ENCODE results near the gene ADAMTS8. TPM values are rescaled to one million over a fixed set of nuclear protein-coding genes. Genes with fewer than 3 reads are reported as not detected.

The ADAMTS8 gene
- total RNA-seq, 2 donors from 2014 or later, result not detected

GRCh38 chr11:130397780-130398179 is 30.6 kb downstream of the ADAMTS8 start:
- Mint-ChIP-seq H3K27ac (no peak overlapping the region), H3K4me1 (ENCODE audit: low read depth in 2 of 2) (peaks cover 17 to 19% of the 10 kb centered on the region in 2 donors), H3K9me3 (no peaks in the 10 kb centered on the region), H3K4me3 (no peak overlapping the region), H3K27me3 (peaks cover 29% of the 10 kb centered on the region in 2 donors), H3K36me3 (no peaks in the 10 kb centered on the region)
- ATAC-seq (no peak), DNase-seq (ENCODE audit: low spot score) (no peak)

GRCh38 chr11:130396965-130397364 is 31.4 kb downstream of the ADAMTS8 start:
- no peak for ATAC-seq
- DNase-seq (ENCODE audit: low spot score), result no peak
- H3K4me1 Mint-ChIP-seq (ENCODE audit: low read depth in 2 of 2), result peaks cover 22 to 27% of the 10 kb centered on the region in 2 donors
- peaks cover 29% of the 10 kb centered on the region in 2 donors for H3K27me3 Mint-ChIP-seq
- H3K9me3 Mint-ChIP-seq, result no peaks in the 10 kb centered on the region
- H3K4me3 Mint-ChIP-seq, result no peak overlapping the region
- no peaks in the 10 kb centered on the region for H3K36me3 Mint-ChIP-seq
- no peak overlapping the region for H3K27ac Mint-ChIP-seq

- no peaks in the 10 kb centered on the region for H3K36me3 Mint-ChIP-seq
- H3K4me1 Mint-ChIP-seq (ENCODE audit: low read depth in 2 of 2), result peaks cover 16 to 28% of the 10 kb centered on the region in 2 donors
- ATAC-seq, result no peak
Measured at GRCh38 chr11:130394615-130395014, 33.8 kb downstream of the ADAMTS8 start.

DNA sequence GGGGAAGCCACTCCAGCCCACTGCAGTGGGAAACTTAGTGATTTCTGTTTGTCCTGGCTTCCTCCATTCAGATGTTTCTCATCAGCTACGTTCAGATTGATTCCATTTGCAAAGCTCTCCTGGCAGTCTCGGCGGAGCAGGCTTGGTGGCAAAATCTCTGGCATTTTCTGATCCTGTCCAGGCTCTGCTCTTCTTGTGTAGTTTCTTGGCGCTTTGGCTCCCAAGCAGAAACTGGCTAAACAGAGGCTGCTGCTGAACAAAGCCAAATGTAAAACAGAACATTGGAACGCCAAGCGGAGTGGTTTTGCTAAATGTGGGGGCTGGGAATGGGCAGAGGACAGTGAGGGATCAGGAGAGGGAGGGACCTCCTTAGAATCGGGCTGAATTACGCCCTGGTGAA is 36.7 kb downstream of the ADAMTS8 start:
- ATAC-seq (no peak), DNase-seq (ENCODE audit: low spot score) (no peak)
- no peaks in the 10 kb centered on the region for H3K36me3 Mint-ChIP-seq
- peaks cover 0 to 3% of the 10 kb centered on the region in 2 donors for H3K27me3 Mint-ChIP-seq
- peaks cover 33 to 43% of the 10 kb centered on the region in 2 donors for H3K4me1 Mint-ChIP-seq (ENCODE audit: low read depth in 2 of 2)
- H3K9me3 Mint-ChIP-seq, result no peaks in the 10 kb centered on the region
- H3K27ac Mint-ChIP-seq, result no peak overlapping the region
- H3K4me3 Mint-ChIP-seq, result no peak overlapping the region

More at GRCh38 chr11:130394615-130395014, 33.8 kb downstream of the ADAMTS8 start:
- no peak overlapping the region for H3K27ac Mint-ChIP-seq
- H3K9me3 Mint-ChIP-seq, result no peaks in the 10 kb centered on the region
- no peak for DNase-seq (ENCODE audit: low spot score)
- H3K4me3 Mint-ChIP-seq, result no peak overlapping the region
- H3K27me3 Mint-ChIP-seq, result peaks cover 16 to 18% of the 10 kb centered on the region in 2 donors

DNA sequence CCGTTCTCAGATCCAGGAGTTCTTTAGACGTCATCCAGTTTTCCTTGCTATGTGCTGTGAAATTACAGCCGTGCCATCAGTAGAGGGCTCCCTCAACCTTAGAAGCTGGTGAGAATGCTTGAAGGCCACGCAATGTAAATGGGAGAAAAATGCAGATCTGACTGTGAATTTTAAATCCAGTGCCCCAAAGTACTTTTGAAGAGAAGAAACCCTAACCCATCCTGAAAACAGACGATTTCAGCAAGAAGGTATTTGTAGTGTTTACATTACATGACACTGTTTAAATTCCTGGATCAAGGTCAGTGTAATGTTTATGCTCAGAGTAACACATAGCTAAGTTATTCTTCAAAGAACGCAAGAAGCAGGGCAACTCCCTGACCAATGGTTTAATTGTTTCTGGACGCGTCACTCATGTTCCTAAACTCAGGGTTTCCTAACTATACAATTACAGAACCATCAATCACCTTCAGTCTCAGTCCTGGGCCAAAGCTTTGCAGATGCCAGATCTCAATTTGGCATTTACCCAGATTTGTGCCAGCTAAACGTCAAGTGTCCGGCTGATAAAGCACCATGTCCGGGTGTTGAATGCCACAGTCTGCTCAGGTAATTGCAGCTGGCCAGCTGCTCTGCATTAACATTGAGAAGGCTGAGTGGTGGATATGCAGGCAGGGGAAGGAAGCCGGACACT is 38.2 kb downstream of the ADAMTS8 start:
- ATAC-seq, result no peak
- Mint-ChIP-seq H3K9me3 (no peaks in the 10 kb centered on the region), H3K27ac (peak overlapping the region in 1 of 2 donors; percentile 50)

DNA sequence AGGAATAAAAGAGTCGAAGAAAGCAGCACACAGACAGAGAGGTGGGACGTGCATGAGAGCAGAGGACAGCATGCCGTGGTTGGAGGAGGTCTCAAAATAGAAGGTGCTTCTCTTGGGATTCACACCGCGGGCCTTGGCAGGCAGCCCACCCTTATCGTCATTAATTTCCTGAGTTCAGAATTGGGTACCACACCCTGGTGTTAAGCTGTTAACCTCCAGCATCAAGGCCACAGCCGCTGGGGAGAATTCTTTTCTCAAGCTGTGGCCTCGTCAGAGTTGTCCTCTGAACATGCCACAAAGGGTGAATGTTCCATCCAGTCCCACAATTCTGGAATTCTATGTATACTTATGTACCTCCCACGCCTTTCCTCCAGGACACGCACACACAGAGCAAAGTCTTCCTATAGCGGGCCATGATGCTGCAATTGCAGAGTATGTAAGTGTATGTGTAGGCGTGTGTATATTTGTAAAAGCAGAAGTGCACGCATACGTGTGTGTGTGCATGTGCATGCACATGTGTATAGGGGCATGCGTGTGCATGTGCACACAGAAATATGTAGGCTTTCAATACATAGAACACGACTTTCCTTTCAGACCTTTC is 39.0 kb downstream of the ADAMTS8 start:
- DNase-seq (ENCODE audit: low spot score) (no peak), ATAC-seq (peak; percentile 38 to 48)
- no peaks in the 10 kb centered on the region for H3K36me3 Mint-ChIP-seq
- H3K27ac Mint-ChIP-seq, result peak overlapping the region; percentile 38 to 50
- H3K4me1 Mint-ChIP-seq (ENCODE audit: low read depth in 2 of 2), result peaks cover 33 to 43% of the 10 kb centered on the region in 2 donors
- H3K9me3 Mint-ChIP-seq, result no peaks in the 10 kb centered on the region
- peak overlapping the region; percentile 71 for H3K4me3 Mint-ChIP-seq
- H3K27me3 Mint-ChIP-seq, result no peaks in the 10 kb centered on the region

More for the DNA sequence above, 38.2 kb downstream of the ADAMTS8 start:
- Mint-ChIP-seq H3K4me1 (ENCODE audit: low read depth in 2 of 2) (peaks cover 33 to 43% of the 10 kb centered on the region in 2 donors), H3K36me3 (no peaks in the 10 kb centered on the region), H3K27me3 (no peaks in the 10 kb centered on the region), H3K4me3 (peak overlapping the region; percentile 71)
- DNase-seq (ENCODE audit: low spot score), result no peak

DNA sequence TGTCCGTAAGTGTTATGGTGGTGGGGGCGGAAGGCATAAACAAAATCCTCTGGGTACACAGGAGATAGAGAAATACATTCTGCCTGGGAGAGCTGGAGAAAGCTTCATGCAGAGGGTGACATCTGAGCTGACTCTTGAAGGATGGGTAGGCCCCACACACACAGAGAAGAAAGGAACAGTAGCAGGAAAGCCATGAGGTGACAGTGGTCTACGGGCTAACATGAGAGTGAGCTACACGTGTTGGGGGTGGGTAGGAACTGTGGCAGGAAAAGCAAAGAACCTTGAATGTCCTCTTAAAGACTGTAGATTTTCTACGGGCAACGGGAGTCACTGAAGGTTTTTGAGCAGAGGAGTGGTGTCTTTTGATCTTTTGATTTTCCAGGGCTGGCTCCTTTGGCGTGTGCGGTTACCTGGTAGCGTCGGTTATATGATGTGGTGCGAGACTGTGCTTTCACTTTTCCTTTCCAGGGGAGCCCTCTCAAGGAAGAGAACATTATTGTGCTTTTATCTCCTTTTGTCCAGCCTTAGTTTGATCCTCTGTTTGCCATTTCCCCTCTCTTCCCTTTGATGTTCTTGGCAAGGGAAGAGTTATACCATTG is 39.7 kb downstream of the ADAMTS8 start:
- H3K4me1 Mint-ChIP-seq (ENCODE audit: low read depth in 2 of 2), result peaks cover 35 to 48% of the 10 kb centered on the region in 2 donors
- H3K4me3 Mint-ChIP-seq, result peak overlapping the region; percentile 71
- no peaks in the 10 kb centered on the region for H3K27me3 Mint-ChIP-seq
- H3K9me3 Mint-ChIP-seq, result no peaks in the 10 kb centered on the region
- peak overlapping the region; percentile 38 to 50 for H3K27ac Mint-ChIP-seq
- DNase-seq (ENCODE audit: low spot score), result no peak
- no peaks in the 10 kb centered on the region for H3K36me3 Mint-ChIP-seq
- peak; percentile 73 to 80 for ATAC-seq

GRCh38 chr11:130386056-130386455 is 42.4 kb downstream of the ADAMTS8 start:
- no peak overlapping the region for H3K27ac Mint-ChIP-seq
- no peaks in the 10 kb centered on the region for H3K36me3 Mint-ChIP-seq
- no peak overlapping the region for H3K4me3 Mint-ChIP-seq
- H3K4me1 Mint-ChIP-seq (ENCODE audit: low read depth in 2 of 2), result peaks cover 32 to 38% of the 10 kb centered on the region in 2 donors
- DNase-seq (ENCODE audit: low spot score) (no peak), ATAC-seq (no peak)
- no peaks in the 10 kb centered on the region for H3K27me3 Mint-ChIP-seq
- no peaks in the 10 kb centered on the region for H3K9me3 Mint-ChIP-seq

DNA sequence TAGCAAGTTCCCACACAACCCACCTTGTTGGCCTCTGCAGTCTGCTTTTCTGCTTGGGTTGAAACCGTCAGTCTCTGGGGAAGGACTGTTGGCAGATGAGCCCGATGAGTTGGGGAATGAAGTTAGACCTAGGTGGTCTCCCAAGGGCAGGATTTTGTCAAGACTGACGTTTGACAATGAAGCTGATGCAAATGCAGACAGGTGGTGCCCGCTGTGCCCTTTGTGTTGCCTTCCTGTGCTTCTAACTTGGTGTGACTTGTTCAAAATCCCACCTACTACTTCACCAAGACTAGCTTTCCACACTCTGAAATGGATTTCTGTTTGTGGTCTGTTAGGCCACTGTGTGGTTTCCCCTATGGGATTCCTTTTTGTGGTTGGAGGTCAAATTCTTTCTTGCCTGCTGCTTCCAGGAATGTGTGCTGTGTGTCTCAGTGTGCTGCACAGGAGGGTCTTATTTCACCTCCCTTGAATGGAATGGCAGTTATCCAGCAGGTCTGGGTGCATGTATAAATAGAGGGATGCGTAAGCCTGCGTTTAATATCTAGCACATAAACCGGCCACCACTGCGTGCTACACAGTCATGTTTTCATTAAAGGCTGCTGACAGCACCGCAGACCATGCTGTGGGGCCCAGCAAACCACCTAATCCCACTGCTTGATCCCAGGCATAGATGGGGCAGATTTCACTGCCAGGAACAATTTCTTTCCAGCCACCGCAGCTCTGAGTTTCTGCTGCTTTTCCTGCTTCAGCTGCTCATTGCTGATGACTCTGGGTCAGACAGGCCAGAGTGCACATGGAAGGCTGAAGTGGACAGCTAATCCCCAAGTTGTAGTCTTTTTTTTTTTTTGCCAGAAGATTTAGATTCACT is 44.8 kb downstream of the ADAMTS8 start:
- Mint-ChIP-seq H3K4me1 (ENCODE audit: low read depth in 2 of 2) (peaks cover 11 to 16% of the 10 kb centered on the region in 2 donors), H3K27ac (no peak overlapping the region), H3K4me3 (no peak overlapping the region), H3K27me3 (no peaks in the 10 kb centered on the region), H3K9me3 (no peaks in the 10 kb centered on the region), H3K36me3 (no peaks in the 10 kb centered on the region)
- no peak for ATAC-seq
- no peak for DNase-seq (ENCODE audit: low spot score)

- H3K9me3 Mint-ChIP-seq, result no peaks in the 10 kb centered on the region
- no peak overlapping the region for H3K4me3 Mint-ChIP-seq
- no peaks in the 10 kb centered on the region for H3K36me3 Mint-ChIP-seq
- no peak overlapping the region for H3K27ac Mint-ChIP-seq
- H3K4me1 Mint-ChIP-seq (ENCODE audit: low read depth in 2 of 2), result peaks cover 5 to 8% of the 10 kb centered on the region in 2 donors
- DNase-seq (ENCODE audit: low spot score) (no peak), ATAC-seq (no peak)
- no peaks in the 10 kb centered on the region for H3K27me3 Mint-ChIP-seq
Measured at GRCh38 chr11:130381317-130381716, 47.1 kb downstream of the ADAMTS8 start.

GRCh38 chr11:130380778-130381177 is 47.6 kb downstream of the ADAMTS8 start:
- Mint-ChIP-seq H3K9me3 (no peaks in the 10 kb centered on the region), H3K4me1 (ENCODE audit: low read depth in 2 of 2) (peaks cover 5 to 8% of the 10 kb centered on the region in 2 donors), H3K36me3 (no peaks in the 10 kb centered on the region), H3K27ac (no peak overlapping the region), H3K4me3 (no peak overlapping the region), H3K27me3 (no peaks in the 10 kb centered on the region)
- ATAC-seq, result no peak
- no peak for DNase-seq (ENCODE audit: low spot score)

DNA sequence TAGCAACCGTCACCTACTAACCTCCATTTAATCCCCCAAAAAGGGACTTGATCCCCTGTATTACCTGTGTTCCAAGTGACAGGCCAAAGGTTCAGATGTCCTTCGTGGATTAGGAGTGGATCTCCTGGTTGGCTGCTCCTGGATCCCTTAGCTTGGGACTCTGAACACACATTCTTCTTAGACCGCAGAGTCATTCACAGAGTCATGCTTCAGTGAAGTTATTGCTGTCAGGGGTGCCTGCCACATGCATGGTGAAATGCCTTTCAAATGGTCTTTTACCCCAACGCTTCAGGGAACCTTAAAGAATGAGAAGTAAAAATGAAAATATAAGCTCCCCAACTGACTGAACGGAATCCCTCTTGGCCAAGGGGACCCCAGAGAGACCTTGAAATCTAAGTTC is 49.1 kb downstream of the ADAMTS8 start:
- Mint-ChIP-seq H3K27me3 (no peaks in the 10 kb centered on the region), H3K36me3 (no peaks in the 10 kb centered on the region), H3K4me1 (ENCODE audit: low read depth in 2 of 2) (peaks cover 5 to 8% of the 10 kb centered on the region in 2 donors), H3K9me3 (no peaks in the 10 kb centered on the region), H3K27ac (no peak overlapping the region), H3K4me3 (no peak overlapping the region)
- no peak for ATAC-seq
- no peak for DNase-seq (ENCODE audit: low spot score)

GRCh38 chr11:130370845-130371590 is 57.4 kb downstream of the ADAMTS8 start:
- Mint-ChIP-seq H3K4me1 (ENCODE audit: low read depth in 2 of 2) (no peaks in the 10 kb centered on the region), H3K27me3 (no peaks in the 10 kb centered on the region), H3K4me3 (no peak overlapping the region), H3K36me3 (no peaks in the 10 kb centered on the region), H3K27ac (no peak overlapping the region), H3K9me3 (no peaks in the 10 kb centered on the region)
- ATAC-seq, result no peak
- DNase-seq (ENCODE audit: low spot score), result no peak

Data from natural killer cell treated with Interleukin-12 subunit alpha and Interleukin-12 subunit beta and Interleukin-15 and Interleukin-18, amount 100 ng/mL, for 72 hours (primary cell).